ENCODE data around the gene LHX3.

The LHX3 gene

DNA sequence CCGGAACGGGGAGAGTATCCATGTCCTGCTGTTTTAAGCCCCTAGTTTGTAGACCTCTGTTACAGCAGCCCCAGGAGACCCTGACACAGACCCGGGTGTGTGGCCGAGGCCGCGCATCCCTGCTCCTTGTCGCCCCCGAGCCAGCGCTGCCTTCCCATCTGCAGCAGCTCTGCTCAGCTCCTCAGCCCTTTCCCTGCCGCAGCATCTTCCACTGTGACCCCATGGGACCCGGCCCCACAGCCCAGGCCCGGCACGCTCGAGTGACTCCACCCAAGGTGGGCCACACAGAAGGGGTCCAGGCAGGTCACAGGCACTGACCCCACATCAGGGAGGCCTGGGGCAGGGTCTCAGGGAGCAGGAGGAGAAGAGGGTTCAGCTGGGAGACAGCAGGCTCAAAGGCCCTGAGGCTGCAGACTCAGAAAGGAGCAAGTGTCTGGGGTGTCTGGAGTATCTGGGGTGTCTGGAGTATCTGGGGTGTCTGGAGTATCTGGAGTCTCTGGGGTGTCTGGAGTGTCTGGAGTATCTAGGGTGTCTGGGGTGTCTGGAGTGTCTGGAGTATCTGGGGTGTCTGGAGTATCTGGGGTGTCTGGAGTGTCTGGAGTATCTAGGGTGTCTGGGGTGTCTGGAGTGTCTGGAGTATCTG, 31.2 kb downstream of the LHX3 start:
- DNase-seq: no peak

GRCh38 chr9:136172412-136173079, 32.4 kb downstream of the LHX3 start:
- no peak for DNase-seq

DNA sequence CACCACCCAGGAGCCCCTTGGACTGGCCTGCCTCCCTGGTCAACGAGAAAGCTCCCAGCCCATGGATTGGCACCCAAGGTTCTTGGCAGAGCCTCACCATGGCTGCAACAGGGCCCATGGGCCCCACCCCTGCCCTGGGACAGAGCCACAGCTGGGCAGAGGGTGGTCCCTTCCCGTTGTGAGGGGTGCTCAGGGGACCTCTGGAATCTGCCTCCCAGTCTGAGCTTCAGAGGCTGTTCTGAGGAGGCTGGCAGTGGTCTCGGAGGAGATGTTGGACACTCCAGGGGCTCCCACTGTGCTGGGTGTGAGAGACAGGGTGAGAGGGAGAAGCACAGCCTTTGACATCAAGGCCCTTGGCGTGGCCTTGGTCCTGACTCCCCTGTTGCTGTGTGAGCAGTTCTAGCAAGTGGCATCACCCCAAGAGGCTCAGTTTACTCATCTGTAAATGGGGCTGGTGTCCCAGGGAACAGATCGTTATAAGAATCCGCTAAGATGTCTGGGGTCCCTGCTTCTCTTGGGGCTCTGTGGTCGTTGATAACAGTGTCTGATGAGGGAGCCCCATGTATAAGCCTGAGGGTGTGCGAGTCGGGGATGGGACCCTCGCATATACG, 33.0 kb downstream of the LHX3 start:
- no peak for DNase-seq

GRCh38 chr9:136171009-136171800, 33.7 kb downstream of the LHX3 start:
- DNase-seq: no peak

- peak; percentile 52 for DNase-seq
Measured at GRCh38 chr9:136170006-136170901, 34.7 kb downstream of the LHX3 start.

DNA sequence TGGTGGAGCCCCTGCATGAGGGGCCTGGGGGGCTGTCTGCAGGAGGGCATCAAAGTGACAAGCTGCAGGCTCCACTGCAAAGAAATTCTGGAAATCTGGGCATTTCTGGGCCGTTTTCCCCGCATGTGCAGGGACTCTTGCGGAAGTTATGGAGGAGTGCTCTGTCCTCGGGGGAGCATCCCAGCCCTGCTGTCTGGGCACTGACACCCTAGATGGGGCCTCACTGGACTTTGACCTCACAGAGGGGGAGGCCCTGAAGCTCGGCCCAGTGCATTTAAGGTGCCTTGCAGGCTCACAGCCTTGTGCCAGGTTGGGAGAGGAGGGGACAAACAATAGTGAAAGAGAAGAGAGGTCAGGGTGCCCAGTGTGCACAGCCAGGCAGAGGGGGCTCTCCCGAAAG, 35.4 kb downstream of the LHX3 start:
- no peak for DNase-seq

GRCh38 chr9:136163248-136163850, 41.6 kb downstream of the LHX3 start:
- no peak for DNase-seq

DNA sequence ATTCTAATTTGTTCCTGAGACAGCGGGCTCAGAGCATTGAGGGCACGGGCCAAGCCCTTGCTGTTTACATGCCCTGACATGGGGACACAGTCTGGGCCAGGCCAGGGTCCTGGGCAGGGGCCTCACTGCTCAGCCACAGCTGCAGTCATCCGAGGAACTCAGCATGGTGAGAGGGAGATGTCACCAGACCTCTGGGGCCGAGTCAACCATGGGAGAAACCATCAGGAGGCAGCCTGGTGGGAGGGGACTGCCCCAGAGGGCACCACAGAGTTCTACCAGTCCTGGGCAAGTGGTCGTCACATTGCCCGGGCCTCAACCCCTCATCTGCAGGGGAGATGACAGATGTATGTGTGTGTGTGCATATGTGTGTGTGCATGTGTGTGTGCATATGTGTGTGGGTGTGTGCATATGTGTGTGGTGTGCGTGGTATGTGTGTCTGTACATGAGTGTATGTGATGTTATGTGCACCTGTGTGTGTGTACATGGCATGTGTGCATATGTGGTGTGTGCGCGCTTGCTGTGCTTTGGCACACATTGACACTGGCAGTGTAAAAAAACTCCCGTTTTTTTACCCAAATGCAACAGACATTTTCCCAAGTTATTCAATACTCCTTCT, 43.8 kb downstream of the LHX3 start:
- no peak for DNase-seq

DNA sequence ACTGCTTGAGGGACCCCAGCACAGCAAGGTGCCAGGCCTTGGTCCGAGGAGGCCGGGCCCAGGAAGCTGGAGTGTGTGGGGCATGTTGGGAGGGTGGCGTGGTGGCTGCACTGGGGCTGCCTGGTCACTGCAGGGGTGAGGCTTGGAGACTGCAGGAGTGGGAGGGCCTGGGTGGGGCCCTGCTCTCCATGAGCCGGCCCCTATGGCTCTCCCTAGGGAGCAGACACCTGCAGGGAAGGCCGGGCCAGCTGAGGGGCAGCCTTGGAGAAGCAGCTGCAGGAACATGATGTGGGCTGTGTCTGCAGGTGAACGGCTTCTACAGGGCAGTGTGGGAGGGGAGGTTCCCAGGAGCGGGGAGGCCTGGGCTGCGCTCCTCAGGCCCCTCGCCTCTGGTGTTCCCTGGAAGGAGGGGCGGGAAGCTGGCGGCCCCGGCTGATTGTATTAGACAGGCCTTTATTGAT, 44.5 kb downstream of the LHX3 start:
- DNase-seq: no peak

DNA sequence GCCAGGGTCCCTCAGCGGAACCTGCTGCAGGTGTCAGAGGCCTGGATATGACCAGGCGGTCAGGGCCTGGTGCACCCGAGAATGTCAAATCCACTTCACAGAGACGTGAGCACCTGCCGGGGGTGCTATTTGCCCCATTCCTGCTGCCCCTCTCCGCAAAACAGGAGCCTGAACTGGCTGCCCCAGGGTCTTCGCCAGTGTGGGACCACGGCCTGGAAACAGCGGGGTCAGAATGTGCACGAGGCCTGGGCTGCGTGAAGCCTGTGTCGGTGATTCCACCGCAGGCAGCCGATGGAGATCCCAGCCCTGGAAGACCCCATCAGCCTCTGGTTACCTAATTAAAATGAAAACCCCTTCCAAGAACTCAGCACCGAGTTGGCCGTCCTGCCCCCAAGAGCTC, 45.1 kb downstream of the LHX3 start:
- no peak for DNase-seq

- no peak for DNase-seq
Measured at GRCh38 chr9:136157477-136158265, 47.3 kb downstream of the LHX3 start.

DNA sequence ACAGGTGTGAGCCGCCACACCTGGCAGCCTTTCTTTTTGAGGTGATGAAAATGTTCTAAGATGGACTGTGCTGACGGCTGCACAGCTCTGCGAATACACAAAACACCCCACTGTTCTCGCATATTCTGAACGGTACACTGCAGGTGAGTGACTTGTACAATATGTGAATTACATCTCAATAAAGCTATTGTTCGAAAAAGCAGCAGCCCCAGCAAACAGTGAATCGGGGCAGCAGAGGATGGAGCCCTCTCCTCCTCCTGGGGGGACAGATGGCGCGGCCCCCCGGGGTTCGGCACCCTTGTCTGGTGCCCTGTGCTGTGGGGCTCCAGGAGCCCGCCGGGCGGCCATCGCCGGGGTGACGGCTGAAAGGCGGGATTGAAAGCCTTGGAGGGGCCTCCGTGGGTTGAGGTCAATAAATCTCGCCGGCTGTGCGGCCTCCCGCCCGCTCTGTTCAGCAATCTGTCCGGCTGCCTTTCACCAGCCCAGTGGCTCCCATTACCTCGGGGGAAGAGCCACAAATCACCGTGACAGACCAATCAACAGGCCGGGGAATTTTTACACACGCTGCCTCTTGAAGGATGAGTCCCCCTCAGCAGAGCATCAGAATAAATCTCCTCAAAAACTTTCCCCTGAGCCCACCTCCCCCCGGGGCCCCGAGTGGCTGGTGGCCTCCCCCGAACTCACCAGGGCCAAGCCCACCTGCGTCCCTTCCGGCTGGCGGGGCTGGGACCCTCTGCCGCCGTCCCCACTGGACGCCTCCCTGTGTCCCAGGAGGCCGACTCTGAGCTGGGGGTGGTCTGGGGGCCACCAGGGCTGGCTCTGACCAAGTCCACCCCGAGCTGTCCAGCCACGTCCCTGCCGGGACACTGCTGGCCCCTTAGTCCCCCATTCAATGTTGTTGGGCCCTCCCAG, 48.5 kb downstream of the LHX3 start:
- no peak for DNase-seq

GRCh38 chr9:136155576-136155975, 49.4 kb downstream of the LHX3 start:
- DNase-seq: no peak

DNA sequence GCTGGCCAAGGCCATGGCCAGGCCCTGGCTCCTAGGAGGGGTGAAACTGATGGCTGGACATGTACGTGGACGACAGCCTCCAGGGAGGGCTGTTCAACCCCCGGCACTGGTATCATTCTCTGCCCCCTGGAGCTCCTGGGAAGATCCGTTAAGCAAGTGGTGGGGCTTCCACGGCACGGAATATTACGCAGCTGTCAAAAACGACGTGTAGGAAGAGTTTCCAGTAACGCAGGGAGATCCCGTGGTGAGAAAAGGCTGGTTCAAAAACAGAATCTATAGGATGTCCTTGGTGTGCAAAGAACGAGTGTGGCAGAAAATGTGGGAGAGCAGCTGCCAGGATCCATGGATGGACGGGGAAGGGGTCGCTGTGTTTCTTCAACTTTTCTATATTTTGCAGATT, 50.0 kb downstream of the LHX3 start:
- no peak for DNase-seq

DNA sequence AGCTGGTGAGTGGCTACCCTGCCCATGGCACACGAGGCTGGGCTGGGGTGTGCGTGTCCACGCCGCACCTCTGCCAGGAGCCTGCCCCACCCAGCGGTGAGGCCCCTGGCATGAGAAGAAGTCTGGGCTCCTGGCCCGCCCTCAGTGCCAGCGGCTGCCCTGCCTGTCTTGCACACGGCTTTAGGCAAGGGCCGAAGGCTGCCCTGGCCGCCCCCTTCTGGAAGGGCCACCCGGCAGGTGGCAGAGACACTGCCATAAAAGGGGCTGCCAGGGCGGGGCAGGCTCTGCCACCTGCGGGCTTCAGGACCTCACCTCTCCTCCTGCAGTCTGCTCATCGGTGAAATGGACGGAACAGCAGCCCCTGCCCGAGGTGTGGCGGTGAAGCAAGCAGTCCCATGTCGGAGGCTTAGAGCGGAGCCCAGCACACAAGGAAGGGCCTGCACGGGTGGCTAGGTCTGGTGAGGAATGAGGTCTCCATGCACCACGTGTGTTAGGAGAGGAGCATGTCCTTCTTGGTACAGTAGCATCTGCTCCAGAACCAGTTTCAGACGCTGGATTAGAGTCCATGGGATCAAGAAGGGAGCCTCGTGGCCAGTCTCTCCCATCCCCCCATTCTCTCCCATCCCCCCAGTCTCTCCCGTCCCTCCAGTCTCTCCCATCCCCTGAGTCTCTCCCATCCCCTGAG, 51.4 kb downstream of the LHX3 start:
- no peak for DNase-seq

GRCh38 chr9:136152931-136153330, 52.0 kb downstream of the LHX3 start:
- no peak for DNase-seq

DNA sequence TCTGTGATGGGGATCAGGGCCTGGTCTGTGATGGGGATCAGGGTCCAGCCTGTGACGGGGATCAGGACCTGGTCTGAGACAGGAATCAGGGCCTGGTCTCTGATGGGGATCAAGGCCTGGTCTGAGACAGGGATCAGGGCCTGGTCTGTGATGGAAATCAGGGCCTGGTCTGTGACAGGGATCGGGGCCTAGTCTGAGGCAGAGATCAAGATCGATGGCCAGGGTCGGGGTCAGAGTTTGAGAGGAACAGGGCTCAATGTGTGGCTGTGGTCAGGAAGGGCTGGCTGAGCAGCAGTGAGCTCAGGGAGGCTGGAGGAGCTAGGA, 52.4 kb downstream of the LHX3 start:
- DNase-seq: no peak

GRCh38 chr9:136151848-136152542, 52.9 kb downstream of the LHX3 start:
- DNase-seq: no peak

Measured in activated CD8-positive, alpha-beta memory T cell treated with anti-CD3 and anti-CD28 coated beads, Interleukin-2, amount 50 U/mL, for 4 hours (primary cell).